Activated CD8-positive, alpha-beta memory T cell treated with anti-CD3 and anti-CD28 coated beads, Interleukin-2, amount 50 U/mL, for 1 hour (primary cell): ENCODE data around the gene USO1.
"Not testable (repeated sequence)": the region's sequence is repeated elsewhere in the genome, so short reads cannot be mapped to it uniquely, and the experiment has no call there.

ENCODE experiments used
- DNase-seq: peaks from one replicate; pipeline ENCODE4 v3.0.0-alpha.2; 2020; ENCODE audit errors: extremely low read depth

The USO1 gene

GRCh38 chr4:75752637-75753036, 28.3 kb downstream of the USO1 start:
- no peak for DNase-seq

GRCh38 chr4:75769036-75769435, 44.7 kb downstream of the USO1 start:
- DNase-seq, result no peak

GRCh38 chr4:75771607-75772006, 47.2 kb downstream of the USO1 start:
- DNase-seq, result no peak

GRCh38 chr4:75777589-75777988, 53.2 kb downstream of the USO1 start:
- no peak for DNase-seq

GRCh38 chr4:75779105-75779757, 54.9 kb downstream of the USO1 start:
- DNase-seq, result no peak

GRCh38 chr4:75781305-75781704, 56.9 kb downstream of the USO1 start:
- no peak for DNase-seq

- no peak for DNase-seq
Measured at GRCh38 chr4:75786526-75786925, 62.1 kb downstream of the USO1 start.

- DNase-seq, result no peak
Measured at GRCh38 chr4:75786938-75787337, 62.6 kb downstream of the USO1 start.

GRCh38 chr4:75790024-75790423, 65.6 kb downstream of the USO1 start:
- DNase-seq, result no peak

GRCh38 chr4:75800972-75801371, 76.6 kb downstream of the USO1 start:
- no peak for DNase-seq

GRCh38 chr4:75806035-75806434, 81.7 kb downstream of the USO1 start:
- not testable (repeated sequence) for DNase-seq

GRCh38 chr4:75817901-75818300, 93.5 kb downstream of the USO1 start:
- DNase-seq, result no peak

- no peak for DNase-seq
Measured at GRCh38 chr4:75819121-75819520, 94.7 kb downstream of the USO1 start.

- DNase-seq, result no peak
Measured at GRCh38 chr4:75820197-75820596, 95.8 kb downstream of the USO1 start.

- DNase-seq, result no peak
Measured at GRCh38 chr4:75820676-75821075, 96.3 kb downstream of the USO1 start.

- no peak for DNase-seq
Measured at GRCh38 chr4:75821216-75821615, 96.8 kb downstream of the USO1 start.

GRCh38 chr4:75821966-75822365, 97.6 kb downstream of the USO1 start:
- DNase-seq, result no peak

GRCh38 chr4:75822416-75822815, 98.0 kb downstream of the USO1 start:
- no peak for DNase-seq

GRCh38 chr4:75823812-75824211, 99.4 kb downstream of the USO1 start:
- no peak for DNase-seq

- no peak for DNase-seq
Measured at GRCh38 chr4:75830906-75831305, 106.5 kb downstream of the USO1 start.

GRCh38 chr4:75831856-75832405, 107.6 kb downstream of the USO1 start:
- no peak for DNase-seq

GRCh38 chr4:75834095-75834771, 109.9 kb downstream of the USO1 start:
- DNase-seq, result no peak

- no peak for DNase-seq
Measured at GRCh38 chr4:75834772-75835154, 110.4 kb downstream of the USO1 start.
